Putamen (tissue), 1 donor: ENCODE results near the gene GAPDHS.

Source experiments
- DNase-seq: peaks from one replicate; pipeline ENCODE4 v3.0.0-alpha.2; 2016; ENCODE audit warnings: low spot score

GAPDHS gene

GRCh38 chr19:35511337-35511736, 21.9 kb upstream of the GAPDHS start:
- no peak for DNase-seq

- DNase-seq: no peak
These were observed 20.2 kb upstream of the GAPDHS start for GRCh38 chr19:35512831-35513627.

- peak; percentile 71 for DNase-seq
These were observed 19.5 kb upstream of the GAPDHS start, which contains the start of gene DMKN for GRCh38 chr19:35513628-35514281. DMKN (minus strand) TSS chr19:35513649; CDS start chr19:35513475, 174 bp downstream.

GRCh38 chr19:35514282-35514809, 18.9 kb upstream of the GAPDHS start:
- DNase-seq: no peak

GRCh38 chr19:35516310-35516709, 16.9 kb upstream of the GAPDHS start:
- DNase-seq: no peak

- DNase-seq: no peak
These were observed 15.9 kb upstream of the GAPDHS start for GRCh38 chr19:35517342-35517741.

- no peak for DNase-seq
These were observed 14.9 kb upstream of the GAPDHS start for GRCh38 chr19:35518313-35518712.

GRCh38 chr19:35519291-35519690, 14.0 kb upstream of the GAPDHS start:
- DNase-seq: no peak

- DNase-seq: no peak
These were observed 12.0 kb upstream of the GAPDHS start for GRCh38 chr19:35521124-35521743.

- no peak for DNase-seq
These were observed 10.4 kb upstream of the GAPDHS start for GRCh38 chr19:35522745-35523327.

GRCh38 chr19:35524181-35524837, 8.9 kb upstream of the GAPDHS start:
- DNase-seq: no peak

- DNase-seq: no peak
These were observed 7.4 kb upstream of the GAPDHS start for GRCh38 chr19:35525873-35526272.

- DNase-seq: no peak
These were observed 4.8 kb upstream of the GAPDHS start, which contains the start of gene SBSN for GRCh38 chr19:35528218-35529038. SBSN (minus strand) TSS chr19:35528311; CDS start chr19:35528281, 30 bp downstream.

- no peak for DNase-seq
These were observed 3.7 kb upstream of the GAPDHS start for GRCh38 chr19:35529241-35530218.

GRCh38 chr19:35531291-35531690, 2.0 kb upstream of the GAPDHS start:
- DNase-seq: no peak

GRCh38 chr19:35533822-35534392, 651 bp downstream of the GAPDHS start:
- DNase-seq: no peak

GRCh38 chr19:35534803-35535480, 1.7 kb downstream of the GAPDHS start:
- peak; percentile 30 for DNase-seq

- no peak for DNase-seq
These were observed 6.1 kb downstream of the GAPDHS start for GRCh38 chr19:35539314-35539713.

- DNase-seq: no peak
These were observed 6.6 kb downstream of the GAPDHS start for GRCh38 chr19:35539850-35540249.
